Measurements from ENCODE around the gene RASGRP2.
A peak's percentile ranks its signal among the peaks of the same experiment; 100 is the strongest.

The RASGRP2 gene

DNA sequence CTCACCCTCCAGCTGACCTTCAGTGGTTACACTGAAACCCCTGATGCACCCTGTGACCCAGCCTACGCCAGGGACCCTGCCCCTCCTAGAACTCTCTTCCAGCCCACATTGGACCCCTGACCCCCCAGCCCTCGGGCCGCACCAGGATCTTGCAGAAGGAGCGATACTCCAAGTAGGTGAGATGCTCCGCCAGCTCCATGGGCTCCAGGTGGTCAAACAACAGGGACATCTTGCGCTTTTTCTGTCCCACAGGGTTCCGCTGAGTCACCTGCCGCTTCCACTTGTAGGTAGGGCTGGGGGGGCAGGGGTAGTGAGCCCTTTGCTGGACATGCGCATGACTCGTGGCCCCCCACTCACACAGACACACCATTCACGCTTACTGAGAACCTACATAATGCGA lies 4.1 kb downstream of the RASGRP2 start:
- no peak for DNase-seq

DNA sequence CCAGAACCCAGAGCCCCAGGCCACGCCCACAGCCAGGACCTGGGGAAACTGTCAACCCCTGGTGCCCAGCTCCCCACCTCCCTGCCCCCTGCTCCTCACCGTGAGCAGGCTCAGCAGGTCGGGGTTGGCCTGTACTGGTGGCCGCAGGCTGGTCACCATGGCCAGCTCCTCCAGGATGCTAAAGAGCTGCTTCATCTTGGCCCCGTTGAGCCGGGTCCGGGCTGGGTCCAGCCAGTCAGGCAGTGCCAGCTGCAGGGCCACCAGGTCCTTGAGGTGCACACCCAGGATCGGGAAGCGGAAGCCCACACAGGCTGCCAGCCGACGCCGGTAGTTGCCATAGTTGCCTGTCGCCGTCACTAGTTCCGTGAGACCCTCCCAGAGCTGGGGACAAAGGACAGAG lies 7.3 kb downstream of the RASGRP2 start:
- no peak for DNase-seq

- no peak for DNase-seq
Observed at GRCh38 chr11:64735725-64736259, 8.2 kb downstream of the RASGRP2 start.

- DNase-seq: no peak
Observed at GRCh38 chr11:64734811-64735724, 8.9 kb downstream of the RASGRP2 start.

DNA sequence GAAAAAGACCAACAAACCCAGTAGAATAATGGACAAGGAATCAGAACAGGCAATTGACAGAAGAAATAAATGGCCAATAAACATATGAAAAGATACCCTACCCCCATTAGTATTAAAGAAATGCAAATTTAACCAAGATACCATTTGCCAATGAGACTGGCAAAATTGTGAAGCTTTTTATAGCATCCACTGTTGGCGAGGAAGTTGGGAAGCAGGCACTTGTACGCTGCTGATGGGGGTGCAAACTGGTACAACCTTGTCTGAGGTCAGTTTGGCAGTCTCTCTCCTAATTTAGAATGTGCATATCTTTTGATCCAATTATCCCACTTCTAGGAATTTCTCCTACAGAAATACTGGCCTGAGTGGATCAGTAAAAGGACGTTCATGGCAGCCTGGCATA lies 12.3 kb downstream of the RASGRP2 start:
- no peak for DNase-seq

DNA sequence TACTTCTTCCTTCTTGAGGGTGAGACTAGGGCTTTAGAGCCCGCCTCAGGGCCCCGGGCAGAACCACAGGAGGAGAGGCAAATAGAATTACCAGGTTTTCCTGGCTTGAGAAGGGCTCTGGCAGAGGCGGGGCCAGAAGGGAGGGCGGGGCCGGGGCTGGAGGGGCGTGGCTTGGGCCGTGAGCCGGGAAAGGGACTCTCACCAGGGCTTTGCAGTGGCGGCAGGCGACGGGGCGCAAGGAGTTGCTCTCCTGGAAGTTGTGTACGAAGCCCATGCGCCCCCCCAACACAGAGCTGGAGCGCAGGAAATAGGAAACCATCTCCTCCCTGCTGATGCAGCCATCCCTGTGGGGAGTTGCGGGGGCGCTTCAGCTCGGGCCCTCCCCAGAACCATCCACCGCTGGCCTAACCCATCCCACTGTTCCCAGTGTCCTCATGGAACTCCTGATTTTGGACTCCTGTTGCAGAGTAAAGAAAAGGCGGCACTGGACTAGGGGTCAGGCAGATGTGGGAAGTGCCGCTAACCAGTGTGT lies 14.0 kb downstream of the RASGRP2 start:
- DNase-seq: no peak

DNA sequence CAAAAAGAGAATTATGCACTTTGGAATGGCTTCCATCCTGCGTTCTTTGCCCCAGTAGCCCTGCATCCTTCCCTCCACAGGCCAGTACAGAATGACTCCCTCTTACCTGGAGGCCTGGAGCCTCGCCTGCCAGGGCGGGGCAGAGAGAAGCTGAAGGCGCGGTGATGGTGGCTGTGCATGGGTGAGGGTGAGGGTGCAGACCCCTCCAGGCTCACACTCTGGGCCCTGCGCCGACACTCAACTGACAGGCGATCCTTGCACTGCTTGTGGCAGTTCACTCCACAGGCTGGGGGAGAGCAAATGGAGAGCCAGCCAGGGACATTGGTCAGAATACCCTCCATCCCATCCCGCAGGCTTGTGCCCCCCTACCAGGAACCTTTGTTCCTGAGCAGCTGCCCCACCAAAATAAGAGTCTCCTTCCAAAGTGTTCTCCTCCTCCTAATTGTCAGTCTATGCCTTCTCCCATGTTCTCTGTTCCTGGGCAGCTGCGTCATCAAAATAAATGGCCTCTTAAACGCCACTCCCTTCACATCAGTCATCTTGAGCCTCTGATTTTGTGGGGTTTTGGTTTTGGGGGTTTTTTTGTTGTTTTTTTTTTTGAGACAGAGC lies 15.1 kb downstream of the RASGRP2 start:
- DNase-seq: no peak

- DNase-seq: no peak
Observed at GRCh38 chr11:64726867-64727530, 16.9 kb downstream of the RASGRP2 start.

DNA sequence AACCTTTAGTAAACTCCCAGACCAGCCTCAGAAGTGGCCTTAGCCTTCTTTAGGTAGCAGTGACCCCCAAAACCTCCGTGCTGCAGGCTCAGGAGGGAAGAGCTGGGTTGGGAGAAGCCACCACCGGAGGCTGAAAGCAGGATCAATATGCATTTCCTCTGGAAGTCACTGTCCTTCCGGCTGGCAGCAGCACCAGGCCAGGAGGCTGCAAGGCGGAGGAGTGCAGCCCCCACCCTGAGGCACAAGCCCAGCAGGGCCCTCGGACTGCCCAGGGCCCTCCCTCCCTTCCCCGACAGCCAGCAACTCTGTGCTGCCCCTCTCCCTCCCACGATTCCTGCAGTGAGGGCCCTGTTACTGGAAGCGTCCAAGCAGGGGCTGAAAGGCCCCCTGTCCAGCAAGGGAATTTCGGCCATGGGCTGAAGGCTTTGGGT lies 17.7 kb downstream of the RASGRP2 start:
- no peak for DNase-seq

GRCh38 chr11:64724863-64725532 lies 18.9 kb downstream of the RASGRP2 start:
- DNase-seq: no peak

DNA sequence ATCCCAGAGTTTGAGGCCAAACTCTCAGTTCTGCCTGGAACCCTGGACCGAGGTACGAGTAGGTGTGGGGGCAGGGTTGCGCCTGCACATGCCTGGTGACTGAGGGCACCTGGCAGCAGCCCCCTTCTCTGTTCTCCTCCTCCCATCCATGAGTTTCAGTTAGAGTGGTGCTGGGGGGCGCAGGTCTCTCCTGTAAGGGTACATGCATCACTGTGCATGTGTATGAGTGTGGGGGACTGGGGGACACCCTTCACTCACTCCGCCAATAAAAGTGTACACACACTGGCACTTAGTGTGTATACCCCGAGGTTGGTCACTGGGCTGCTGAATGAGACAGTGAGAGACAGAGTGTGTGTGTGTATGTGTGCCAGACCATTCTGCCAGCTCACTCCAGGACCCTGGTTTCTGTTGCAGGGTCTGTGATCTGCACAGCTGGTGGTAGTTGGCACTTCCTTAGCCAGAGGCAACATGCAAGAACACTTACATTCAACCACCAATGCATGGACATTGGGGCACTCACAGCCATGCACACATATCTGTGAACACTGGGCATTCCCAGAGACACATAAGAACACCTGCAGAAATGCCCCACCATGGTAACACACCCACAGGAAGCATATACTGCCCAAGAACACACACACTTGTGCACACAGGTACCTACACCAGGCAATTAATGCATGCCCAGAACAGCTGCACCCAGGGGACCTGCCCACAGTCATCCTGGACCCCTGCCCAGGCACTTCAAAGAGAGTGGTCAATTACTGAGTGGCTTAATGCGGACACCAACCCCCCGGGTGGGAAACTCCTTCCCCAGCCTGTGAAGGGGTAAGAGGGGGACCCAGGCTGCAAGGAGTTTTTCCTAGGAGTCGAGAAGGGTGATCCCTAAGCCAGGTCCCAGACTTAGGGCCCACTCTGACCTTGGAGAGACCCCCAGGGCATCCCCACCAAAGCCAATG lies 19.8 kb downstream of the RASGRP2 start:
- no peak for DNase-seq

DNA sequence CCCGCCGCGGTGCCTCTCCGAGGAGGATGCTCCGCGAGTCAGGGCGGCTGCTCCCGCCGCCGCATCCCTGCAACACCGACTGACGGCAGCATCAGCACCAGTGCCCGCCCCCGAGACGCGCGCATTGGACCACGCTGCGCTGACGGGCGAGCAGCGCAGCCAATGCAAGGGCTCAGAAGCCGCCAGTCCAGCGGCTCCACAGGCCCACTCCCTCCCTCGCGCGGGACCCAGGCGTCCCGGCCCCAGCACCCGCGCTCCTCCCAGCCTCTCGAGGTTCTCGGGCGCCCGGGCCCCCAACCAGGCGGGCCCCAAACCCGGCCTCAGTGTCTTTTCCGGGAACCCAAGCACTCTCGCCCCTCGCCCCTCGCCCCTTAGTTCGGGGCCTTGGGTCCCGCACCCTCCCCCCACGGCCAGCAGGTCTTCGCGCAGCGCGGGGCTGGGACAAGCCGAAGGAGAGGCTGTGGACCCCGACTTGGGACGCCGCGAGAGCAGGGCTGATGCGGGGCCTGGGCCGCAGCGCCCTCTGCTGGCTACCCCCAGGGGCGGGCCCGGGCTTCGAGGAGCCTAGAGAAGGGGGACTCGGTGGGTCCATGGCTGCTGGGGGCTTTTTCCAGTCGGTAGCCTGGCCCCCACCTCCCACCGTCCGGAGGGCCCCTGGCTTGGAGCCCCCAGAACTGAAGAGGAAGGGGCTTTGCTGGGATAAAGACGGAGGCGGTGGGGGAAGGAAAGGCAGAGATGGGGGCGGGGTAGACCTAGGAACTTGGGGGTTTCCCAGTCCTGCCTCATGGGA lies 20.6 kb downstream of the RASGRP2 start, which contains the start of gene NRXN2:
NRXN2 (minus strand) TSS at position 81 of the 790 bp plus-strand sequence. CDS start 9,498 bp downstream, outside the sequence.
- DNase-seq: peak; percentile 83

GRCh38 chr11:64722141-64723065 lies 21.5 kb downstream of the RASGRP2 start:
- DNase-seq: no peak

DNA sequence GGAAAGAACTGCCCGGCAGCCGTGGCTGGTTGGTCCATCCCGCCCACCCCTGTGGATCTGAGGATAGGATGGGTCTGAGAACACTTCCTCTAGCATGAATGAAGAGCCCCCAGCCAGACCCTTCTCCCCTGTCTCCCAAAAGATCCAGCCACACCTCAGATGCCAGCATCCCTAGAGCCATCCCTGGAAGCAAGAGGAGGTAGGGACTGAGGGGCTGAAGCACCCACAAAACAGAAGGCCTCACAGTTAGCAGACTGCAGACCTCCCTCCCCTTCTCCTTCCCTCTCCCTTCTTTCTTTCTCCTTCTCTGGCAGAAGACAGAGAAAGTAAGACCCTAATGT lies 22.6 kb downstream of the RASGRP2 start:
- DNase-seq: no peak

- no peak for DNase-seq
Observed at GRCh38 chr11:64720640-64721358, 23.1 kb downstream of the RASGRP2 start.

DNA sequence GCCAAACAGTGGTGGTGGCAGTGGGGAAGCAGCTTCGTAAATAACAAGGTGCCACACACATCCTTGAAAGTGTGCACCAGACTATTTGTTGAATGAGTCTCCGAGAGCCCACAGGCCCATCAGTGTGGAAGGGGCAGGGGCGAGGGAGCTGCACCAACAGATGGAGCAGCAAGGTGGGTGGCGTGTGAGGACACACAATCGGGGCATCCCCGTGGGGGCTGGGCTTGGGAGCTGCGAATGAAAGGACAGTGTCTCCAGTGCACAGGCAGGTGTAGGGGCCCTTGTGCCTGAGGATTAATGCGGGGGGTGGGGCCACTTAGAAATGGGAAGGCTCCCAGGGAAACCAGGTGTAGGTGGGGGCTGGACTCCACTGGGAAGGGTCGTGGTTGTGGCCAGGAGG lies 23.8 kb downstream of the RASGRP2 start:
- no peak for DNase-seq

- no peak for DNase-seq
Observed at GRCh38 chr11:64719406-64719805, 24.5 kb downstream of the RASGRP2 start.

- DNase-seq: no peak
Observed at GRCh38 chr11:64718780-64719124, 25.2 kb downstream of the RASGRP2 start.

Measured in central memory CD4-positive, alpha-beta T cell (primary cell).